GM19468 (cell line): ENCODE results near the gene STARD10.

ENCODE experiments used
- ATAC-seq: cut with Tn5 transposase; IDR thresholded peaks from one replicate; pipeline ENCODE4 v1.9.1; 2021; ENCODE audit warnings: mild to moderate bottlenecking, moderate library complexity, moderate number of reproducible peaks; ENCODE audit not compliant: unreplicated experiment; ENCODE audit errors: extremely low read depth

Gene STARD10

GRCh38 chr11:72751116-72752087 lies 42.4 kb downstream of the STARD10 start:
- no peak for ATAC-seq

GRCh38 chr11:72750556-72751115 lies 43.2 kb downstream of the STARD10 start:
- no peak for ATAC-seq

- ATAC-seq, result no peak
Observed at GRCh38 chr11:72750086-72750485, 43.8 kb downstream of the STARD10 start.

- no peak for ATAC-seq
Observed at GRCh38 chr11:72747289-72747855, 46.5 kb downstream of the STARD10 start.

- ATAC-seq, result no peak
Observed at GRCh38 chr11:72746821-72747220, 47.0 kb downstream of the STARD10 start.

GRCh38 chr11:72745925-72746550 lies 47.8 kb downstream of the STARD10 start:
- ATAC-seq, result no peak

- no peak for ATAC-seq
Observed at GRCh38 chr11:72745511-72745910, 48.3 kb downstream of the STARD10 start.

- ATAC-seq, result no peak
Observed at GRCh38 chr11:72744474-72744873, 49.4 kb downstream of the STARD10 start.

GRCh38 chr11:72743321-72744221 lies 50.3 kb downstream of the STARD10 start:
- no peak for ATAC-seq

GRCh38 chr11:72742513-72743320 lies 51.1 kb downstream of the STARD10 start:
- ATAC-seq, result no peak

- no peak for ATAC-seq
Observed at GRCh38 chr11:72741849-72742512, 51.9 kb downstream of the STARD10 start.

GRCh38 chr11:72741429-72741833 lies 52.4 kb downstream of the STARD10 start:
- ATAC-seq, result no peak

GRCh38 chr11:72740562-72741428 lies 53.1 kb downstream of the STARD10 start:
- no peak for ATAC-seq

- ATAC-seq, result no peak
Observed at GRCh38 chr11:72740060-72740424, 53.8 kb downstream of the STARD10 start.

- no peak for ATAC-seq
Observed at GRCh38 chr11:72739240-72740059, 54.4 kb downstream of the STARD10 start.

GRCh38 chr11:72738199-72739141 lies 55.4 kb downstream of the STARD10 start:
- ATAC-seq, result peak; percentile 38
